Body of pancreas (tissue), 4 donors: ENCODE data around the gene ABCA3. TPM values are rescaled to one million over a fixed set of nuclear protein-coding genes. Genes with fewer than 3 reads are reported as not detected.

Source experiments
- ATAC-seq: fragments of 150-250 bp; one replicate; pipeline ENCODE4 v1.9.1; 2016
- DNase-seq, 4 donors: peaks; one replicate each; pipeline ENCODE4 v3.0.0-alpha.2; 2019
- H3K27ac ChIP-seq, 4 donors: fragments of 200-600 bp; sonication (generic); 1 replicate in 3 of 4; 2 replicates in 1 of 4; pipeline versions ENCODE4 v1.5.1 to v1.6.1; 2016 to 2019; ENCODE audit warnings: mild to moderate bottlenecking in 1 of 4, mixed read lengths in 1 of 4, moderate library complexity in 1 of 4
- H3K27me3 ChIP-seq, 2 donors: fragments of 200-600 bp; sonication (generic); one replicate each; pipeline ENCODE4 v1.6.0; 2016; ENCODE audit warnings: mild to moderate bottlenecking in 1 of 2
- H3K36me3 ChIP-seq, 2 donors: fragments of 200-600 bp; sonication (generic); replicated peaks in 1 of 2; 2 replicates each; pipeline ENCODE4 v1.5.1; 2016; ENCODE audit warnings: low read depth in 2 of 2; ENCODE audit not compliant: insufficient read depth in 1 of 2
- H3K4me1 ChIP-seq: fragments of 200-600 bp; sonication (generic); one replicate; pipeline ENCODE4 v1.6.0; 2016
- H3K4me3 ChIP-seq, 2 donors: fragments of 200-600 bp; sonication (generic); 1 replicate in 1 of 2; 2 replicates in 1 of 2; pipeline ENCODE4 v1.5.1; 2016 to 2019
- H3K9me3 ChIP-seq, 3 donors: fragments of 200-600 bp; sonication (generic); 1 replicate in 2 of 3; 2 replicates in 1 of 3; pipeline ENCODE4 v1.5.1; 2016
- CTCF ChIP-seq, 7 experiments: fragments of 450-650 bp in 4 of 7; fragments of 200-600 bp in 3 of 7; sonication (generic) in 3 of 7; IDR thresholded peaks; one replicate each; pipeline ENCODE4 v1.5.1; 2016 to 2019; ENCODE audit warnings: antibody characterized with exemption in 7 of 7
- POLR2A ChIP-seq, 3 donors: fragments of 450-650 bp; IDR thresholded peaks; one replicate each; pipeline ENCODE4 v1.6.1; 2016; ENCODE audit warnings: antibody characterized with exemption in 3 of 3, mild to moderate bottlenecking in 2 of 3
- WGBS, 2 donors: methylation state at CpG; one replicate each; pipeline ENCODE4 v1.1.5; 2017; 5-methylcytosine and 5-hydroxymethylcytosine counted together
- intact Hi-C: fragments of 100-400 bp; cut with DNase I; formaldehyde crosslinking; loops from one replicate; pipeline ENCODE4 v1.15.1; 2023
- total RNA-seq, 2 donors: library from RNA; depleted of rRNA; stranded (reverse); fragments of >200 nt; gene quantifications; one replicate each; pipeline ENCODE4 v1.1.0, GENCODE V29; 2016

ABCA3 gene
- total RNA-seq, 2 donors from 2014 or later, result 13.8 to 21.0 TPM

GRCh38 chr16:2280981-2281542 is 59.5 kb downstream of the ABCA3 start:
- intact Hi-C loops, result no loop called here
- no peaks in the 10 kb centered on the region for H3K4me1 ChIP-seq
- no peaks in the 10 kb centered on the region for H3K9me3 ChIP-seq
- DNase-seq (no peak), ATAC-seq (no peak)
- H3K36me3 ChIP-seq, result peaks cover 0 to 3% of the 10 kb centered on the region in 2 donors
- 81 to 88% methylated on average over 7 to 23 of the region's 24 CpGs for WGBS, 2 donors
- no peak overlapping the region for H3K4me3 ChIP-seq
- H3K27ac ChIP-seq, result no peak overlapping the region
- no peaks in the 10 kb centered on the region for H3K27me3 ChIP-seq
- TF ChIP-seq POLR2A (IDR thresholded peaks at IDR 0.05), result no peak
- TF ChIP-seq CTCF (IDR thresholded peaks at IDR 0.05), result no peak

GRCh38 chr16:2280461-2280860 is 60.1 kb downstream of the ABCA3 start:
- Histone ChIP-seq H3K4me1 (no peaks in the 10 kb centered on the region), H3K27me3 (no peaks in the 10 kb centered on the region), H3K36me3 (peaks cover 0 to 3% of the 10 kb centered on the region in 2 donors), H3K27ac (no peak overlapping the region), H3K9me3 (no peaks in the 10 kb centered on the region), H3K4me3 (no peak overlapping the region)
- 95% methylated on average over 8 of the region's 8 CpGs; no CpG with 5 or more reads in 1 of the 2 donors for WGBS, 2 donors
- no peak for TF ChIP-seq CTCF (IDR thresholded peaks at IDR 0.05)
- TF ChIP-seq POLR2A (IDR thresholded peaks at IDR 0.05), result no peak
- DNase-seq (no peak), ATAC-seq (no peak)
- intact Hi-C loops, result no loop called here

GRCh38 chr16:2278956-2279800 is 61.4 kb downstream of the ABCA3 start:
- H3K4me3 ChIP-seq, result no peak overlapping the region
- DNase-seq (no peak), ATAC-seq (no peak)
- WGBS, 2 donors, result 77 to 87% methylated on average over 7 to 26 of the region's 26 CpGs
- H3K36me3 ChIP-seq, result peaks cover 0 to under 1% of the 10 kb centered on the region in 2 donors
- no peak for TF ChIP-seq CTCF (IDR thresholded peaks at IDR 0.05)
- TF ChIP-seq POLR2A (IDR thresholded peaks at IDR 0.05), result no peak
- H3K27ac ChIP-seq, result no peak overlapping the region
- H3K27me3 ChIP-seq, result no peaks in the 10 kb centered on the region
- no peaks in the 10 kb centered on the region for H3K4me1 ChIP-seq
- intact Hi-C loops, result no loop called here
- no peaks in the 10 kb centered on the region for H3K9me3 ChIP-seq

GRCh38 chr16:2278272-2278608 is 62.3 kb downstream of the ABCA3 start:
- H3K9me3 ChIP-seq, result no peaks in the 10 kb centered on the region
- DNase-seq (no peak), ATAC-seq (no peak)
- WGBS, 2 donors, result 84 to 88% methylated on average over 8 to 13 of the region's 14 CpGs
- H3K36me3 ChIP-seq, result no peaks in the 10 kb centered on the region
- no peaks in the 10 kb centered on the region for H3K4me1 ChIP-seq
- H3K27ac ChIP-seq, result no peak overlapping the region
- H3K4me3 ChIP-seq, result no peak overlapping the region
- no peaks in the 10 kb centered on the region for H3K27me3 ChIP-seq
- intact Hi-C loops, result no loop called here
- TF ChIP-seq POLR2A (IDR thresholded peaks at IDR 0.05), result no peak
- TF ChIP-seq CTCF (IDR thresholded peaks at IDR 0.05), result no peak
